SK-N-SH (cell line): ENCODE results near the gene INPP5A. TPM values are rescaled to one million over a fixed set of nuclear protein-coding genes. Genes with fewer than 3 reads are reported as not detected.

Experiments used
- CTCF ChIA-PET: fragments of 300-600, 350-600 bp; formaldehyde crosslinking; extraction: SDS; loops from one replicate; lab custom pipeline; 2021; lab: Yijun Ruan, JAX
- POLR2A ChIA-PET: fragments of 350-600 bp; sonication (Branson Sonifier 250); formaldehyde crosslinking; extraction: SDS; loops from one replicate; lab custom pipeline; 2020; ENCODE audit warnings: antibody characterized with exemption, inconsistent platforms; lab: Yijun Ruan, JAX
- DNase-seq: peaks from one replicate; pipeline ENCODE4 v3.0.0; 2012
- H2AFZ ChIP-seq: fragments of 200-600 bp; sonication (generic); 2 replicates; pipeline ENCODE4 v1.8.1; 2016; ENCODE audit warnings: antibody characterized with exemption, mild to moderate bottlenecking, low read depth
- H3F3A ChIP-seq: fragments of 200-600 bp; sonication (generic); replicated peaks from 2 replicates; pipeline ENCODE3; 2016; ENCODE audit warnings: antibody characterized with exemption, mild to moderate bottlenecking; ENCODE audit not compliant: insufficient read depth
- H3K27ac ChIP-seq, 2 experiments: fragments of 200-500 bp in 1 of 2; fragments of 200-600 bp in 1 of 2; sonication (Bioruptor generic) in 1 of 2; sonication (generic), shearing (Covaris generic) in 1 of 2; 2 replicates each; pipeline versions ENCODE4 v1.5.1 to v1.6.1; 2014 to 2016; ENCODE audit warnings: low read depth in 2 of 2, inconsistent platforms in 1 of 2, low read length in 1 of 2, mild to moderate bottlenecking in 1 of 2, mixed read lengths in 1 of 2
- H3K27me3 ChIP-seq: fragments of 200-600 bp; sonication (generic), shearing (Covaris generic); 2 replicates; pipeline ENCODE4 v1.6.1; 2016; ENCODE audit warnings: mixed run types; ENCODE audit not compliant: insufficient read depth
- H3K36me3 ChIP-seq, 2 experiments: fragments of 200-500 bp in 1 of 2; fragments of 200-600 bp in 1 of 2; sonication (Bioruptor generic) in 1 of 2; sonication (generic) in 1 of 2; replicated peaks in 1 of 2; 2 replicates each; pipeline versions ENCODE3 to v1.5.1; 2014 to 2016; ENCODE audit warnings: low read length in 1 of 2, mild to moderate bottlenecking in 1 of 2; ENCODE audit not compliant: insufficient read depth in 2 of 2, control insufficient read depth in 1 of 2
- H3K4me1 ChIP-seq, 2 experiments: fragments of 200-500 bp in 1 of 2; fragments of 200-600 bp in 1 of 2; sonication (Bioruptor generic) in 1 of 2; sonication (generic), shearing (Covaris generic) in 1 of 2; 2 replicates each; pipeline versions ENCODE4 v1.5.1 to v1.6.1; 2014 to 2016; ENCODE audit warnings: low read depth in 1 of 2, low read length in 1 of 2, mixed run types in 1 of 2; ENCODE audit not compliant: insufficient read depth in 2 of 2, control insufficient read depth in 1 of 2
- H3K4me2 ChIP-seq: fragments of 200-600 bp; sonication (generic), shearing (Covaris generic); 2 replicates; pipeline ENCODE4 v1.6.1; 2017; ENCODE audit warnings: mixed run types
- H3K4me3 ChIP-seq, 2 experiments: fragments of 200-500 bp in 1 of 2; fragments of 200-600 bp in 1 of 2; sonication (Bioruptor generic) in 1 of 2; sonication (generic), shearing (Covaris generic) in 1 of 2; 2 replicates each; pipeline versions ENCODE4 v1.5.1 to v1.8.1; 2014 to 2016; ENCODE audit warnings: low read depth in 2 of 2, inconsistent platforms in 1 of 2, low read length in 1 of 2, mild to moderate bottlenecking in 1 of 2, mixed read lengths in 1 of 2, moderate library complexity in 1 of 2
- H3K79me2 ChIP-seq: fragments of 200-600 bp; sonication (generic); 2 replicates; pipeline ENCODE4 v1.8.1; 2017; ENCODE audit warnings: mild to moderate bottlenecking; ENCODE audit not compliant: insufficient read depth
- H3K9ac ChIP-seq: fragments of 200-600 bp; sonication (generic); 2 replicates; pipeline ENCODE4 v1.6.1; 2017; ENCODE audit warnings: mixed run types
- H3K9me2 ChIP-seq: fragments of 200-600 bp; sonication (generic); 2 replicates; pipeline ENCODE4 v1.6.1; 2017; ENCODE audit warnings: mixed run types
- H3K9me3 ChIP-seq: fragments of 200-600 bp; sonication (generic); 2 replicates; pipeline ENCODE4 v1.6.1; 2017; ENCODE audit warnings: mixed run types, mild to moderate bottlenecking, moderate library complexity
- H4K20me1 ChIP-seq: fragments of 200-600 bp; sonication (generic); 2 replicates; pipeline ENCODE4 v1.6.1; 2017; ENCODE audit warnings: mild to moderate bottlenecking, mixed run types; ENCODE audit not compliant: insufficient read depth
- WGBS: methylation state at CpG from one replicate; pipeline ENCODE4 v1.1.6; 2017; ENCODE audit warnings: low lambda C conversion rate; 5-methylcytosine and 5-hydroxymethylcytosine counted together
- polyA plus RNA-seq, 3 experiments: library from polyadenylated mRNA; depleted of rRNA; stranded (reverse); fragments of >200 nt; gene quantifications; 2 replicates each; pipeline ENCODE4 v1.2.3, GENCODE V29; 2012
- TF ChIP-seq, protein P1 (sequence below): fragments of 150-350 bp; IDR thresholded peaks from 2 replicates; pipeline ENCODE4 v1.6.1; 2017; ENCODE audit warnings: antibody characterized with exemption, low read length, low read depth, borderline replicate concordance

The INPP5A gene
- polyA plus RNA-seq, 1 of the 3 experiments (the other 2 are of a cell fraction): 12.0 TPM

DNA sequence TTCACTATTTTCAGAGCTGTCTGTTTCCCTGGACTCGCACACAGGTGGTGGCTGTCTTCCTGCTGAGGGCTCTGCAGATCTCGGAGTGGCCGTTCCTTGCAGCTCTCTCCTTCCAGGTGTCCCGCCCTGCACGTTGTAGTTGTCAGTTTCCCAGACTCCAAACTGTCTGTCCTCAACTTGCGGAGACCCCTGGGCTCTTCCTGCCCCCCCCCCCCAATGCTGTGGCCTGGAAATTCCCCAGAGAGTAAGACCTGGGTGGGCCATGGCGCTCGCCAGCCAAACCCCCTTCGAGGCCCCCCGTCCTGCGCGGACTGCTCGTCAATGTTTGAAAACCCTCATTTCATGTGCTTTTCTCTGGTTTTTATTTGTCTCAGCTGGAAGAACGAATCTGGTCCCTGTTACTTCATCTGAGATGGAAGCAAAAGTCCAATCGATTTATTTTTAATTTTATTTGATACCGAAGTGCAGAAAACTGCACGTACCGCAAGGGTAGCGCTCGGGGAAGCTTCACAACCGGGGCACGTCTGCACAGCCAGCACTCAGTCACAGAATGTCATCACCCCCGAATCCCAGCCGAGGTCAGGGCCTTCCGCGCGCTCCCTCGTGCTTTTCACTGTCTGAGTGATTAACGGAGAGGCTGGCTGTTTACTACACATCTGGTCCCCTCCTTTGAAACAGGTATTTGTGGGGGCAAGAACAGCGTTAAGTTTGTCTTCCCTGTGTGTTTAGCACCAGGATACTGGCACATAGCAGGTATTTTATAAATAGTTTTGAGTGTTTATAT lies 294.8 kb downstream of the INPP5A start:
- no peak overlapping the region for H2AFZ ChIP-seq
- CTCF ChIA-PET: interaction anchor here (5.2 kb wide), 1 partner anchor 178 kb away, joined by 26 read pairs; no protein-coding TSS in a partner anchor
- no peaks in the 10 kb centered on the region for H3K36me3 ChIP-seq

More for the DNA sequence above, 294.8 kb downstream of the INPP5A start:
- Histone ChIP-seq H4K20me1 (no peaks in the 10 kb centered on the region), H3K4me3 (no peak overlapping the region)
- TF ChIP-seq, protein P1, sequence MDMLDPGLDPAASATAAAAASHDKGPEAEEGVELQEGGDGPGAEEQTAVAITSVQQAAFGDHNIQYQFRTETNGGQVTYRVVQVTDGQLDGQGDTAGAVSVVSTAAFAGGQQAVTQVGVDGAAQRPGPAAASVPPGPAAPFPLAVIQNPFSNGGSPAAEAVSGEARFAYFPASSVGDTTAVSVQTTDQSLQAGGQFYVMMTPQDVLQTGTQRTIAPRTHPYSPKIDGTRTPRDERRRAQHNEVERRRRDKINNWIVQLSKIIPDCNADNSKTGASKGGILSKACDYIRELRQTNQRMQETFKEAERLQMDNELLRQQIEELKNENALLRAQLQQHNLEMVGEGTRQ: no peak
- TF ChIP-seq, all 33 proteins: peak for 0
- 61% methylated on average over 30 of the region's 30 CpGs for WGBS
- Histone ChIP-seq H3K79me2 (no peaks in the 10 kb centered on the region), H3K9me3 (no peaks in the 10 kb centered on the region), H3K9ac (no peak overlapping the region), H3K9me2 (no peaks in the 10 kb centered on the region), H3F3A (peaks cover 3% of the 10 kb centered on the region), H3K4me2 (no peak overlapping the region), H3K4me1 (peaks cover 0 to 11% of the 10 kb centered on the region in 2 experiments; a peak in 1 of 4 replicates), H3K27ac (no peak overlapping the region), H3K27me3 (no peaks in the 10 kb centered on the region; the same call in 1 of the 2 replicates)
- POLR2A ChIA-PET: no interaction called here
- DNase-seq: no peak

Other genes starting within 250 kb of the INPP5A start
- gene STK32C, start 229.8 kb upstream of the INPP5A start, polyA plus RNA-seq (2012; rRNA removed): 27.0 and 27.8 TPM in 2 replicates
- gene LRRC27, start 205.6 kb upstream of the INPP5A start, polyA plus RNA-seq (2012; rRNA removed): 10.0 and 11.2 TPM in 2 replicates
- 2.0 and 2.4 TPM in 2 replicates for gene PWWP2B, start 140.6 kb upstream of the INPP5A start, polyA plus RNA-seq (2012; rRNA removed)
- not detected in 2 replicates for gene NKX6-2, start 248.4 kb downstream of the INPP5A start, polyA plus RNA-seq (2012; rRNA removed)